NCI-H526 (cell line): ENCODE data around the gene FGF7.
"Not testable (repeated sequence)": the region's sequence is repeated elsewhere in the genome, so short reads cannot be mapped to it uniquely, and the experiment has no call there.

Source experiments
- DNase-seq, 2 experiments: peaks; one replicate each; lab custom pipeline; 2025; lab: John Stamatoyannopoulos, UW

The FGF7 gene

DNA sequence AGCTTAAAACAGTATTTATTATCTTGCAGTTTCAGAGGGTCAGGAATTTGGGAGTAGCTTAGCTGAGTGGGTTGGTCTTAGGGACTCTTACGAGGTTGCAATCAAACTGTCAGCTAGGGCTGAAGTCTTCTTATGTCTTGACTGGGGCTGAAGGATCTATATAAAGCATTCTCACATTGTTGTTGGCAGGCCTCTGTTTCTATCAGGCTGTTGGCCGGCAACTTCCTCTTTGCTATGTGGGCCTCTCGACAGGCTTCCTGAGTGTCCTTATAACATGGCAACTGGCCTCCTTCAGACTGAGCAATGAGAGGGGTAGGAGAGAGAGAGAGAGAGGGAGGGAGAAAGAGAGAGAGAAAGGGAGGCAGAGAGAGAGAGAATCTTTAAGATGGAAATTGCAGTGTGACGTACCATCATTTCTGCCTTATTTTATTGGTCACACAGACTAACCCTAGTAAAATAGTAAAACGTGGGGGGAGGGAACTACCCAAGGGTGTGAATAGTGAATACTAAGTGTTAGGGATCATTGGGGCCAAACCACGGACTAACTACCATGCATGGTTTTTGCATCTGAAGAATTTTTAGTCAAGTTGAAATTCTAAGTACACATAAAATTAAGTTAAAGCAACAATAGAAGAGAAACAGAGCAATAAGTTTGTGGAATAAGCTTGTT lies 16.1 kb downstream of the FGF7 start:
- DNase-seq = no peak

DNA sequence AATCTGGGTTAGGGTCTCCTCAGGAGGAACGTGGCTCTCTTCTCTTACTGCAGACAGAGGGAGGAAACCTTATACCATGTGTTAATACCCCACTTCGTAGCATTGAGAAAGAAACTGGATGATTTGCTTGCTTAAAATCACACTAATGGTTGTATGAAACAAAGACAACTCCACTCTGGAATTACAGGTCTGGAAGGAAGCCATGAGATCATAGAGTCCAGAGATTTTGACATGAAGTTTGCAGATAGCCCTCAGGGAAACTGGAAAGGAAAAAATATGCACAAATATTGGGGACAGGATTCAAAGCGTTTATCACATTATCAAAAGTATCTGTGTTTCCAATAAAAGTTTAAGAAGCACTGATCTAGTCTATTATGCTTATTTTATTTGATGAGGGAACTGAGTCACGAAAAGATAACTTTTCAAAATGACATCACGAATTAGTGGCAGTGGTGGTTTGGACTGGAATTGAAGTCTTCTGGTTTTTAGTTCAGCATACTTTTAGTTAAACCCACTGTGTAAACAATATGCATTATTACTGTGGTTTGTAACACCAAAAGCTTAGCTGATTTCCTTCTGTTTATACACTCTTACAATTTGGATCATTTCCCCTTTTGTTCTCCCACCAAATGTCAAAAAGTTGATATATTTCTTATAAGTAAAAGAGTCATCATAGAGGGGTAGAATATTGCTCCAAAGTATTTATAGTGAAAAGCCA lies 16.8 kb downstream of the FGF7 start:
- no peak for DNase-seq

DNA sequence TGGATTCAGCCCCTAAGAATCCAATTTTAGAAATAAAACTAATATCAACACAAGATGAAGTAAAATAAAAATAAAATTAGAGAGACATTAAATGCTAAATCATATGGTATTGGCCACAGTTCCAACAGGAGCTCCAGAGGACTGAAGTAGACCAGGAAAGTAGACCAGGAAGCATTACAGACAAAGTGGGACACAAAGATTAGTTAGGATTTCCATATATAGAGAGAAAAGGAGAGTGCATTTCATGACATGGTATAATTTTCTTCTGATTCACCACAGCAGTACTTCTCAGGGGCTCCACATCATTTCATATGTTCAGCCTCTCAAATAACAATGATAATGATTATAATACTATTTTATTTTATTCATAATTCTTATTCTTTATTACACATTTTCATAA lies 18.3 kb downstream of the FGF7 start:
- DNase-seq = no peak

DNA sequence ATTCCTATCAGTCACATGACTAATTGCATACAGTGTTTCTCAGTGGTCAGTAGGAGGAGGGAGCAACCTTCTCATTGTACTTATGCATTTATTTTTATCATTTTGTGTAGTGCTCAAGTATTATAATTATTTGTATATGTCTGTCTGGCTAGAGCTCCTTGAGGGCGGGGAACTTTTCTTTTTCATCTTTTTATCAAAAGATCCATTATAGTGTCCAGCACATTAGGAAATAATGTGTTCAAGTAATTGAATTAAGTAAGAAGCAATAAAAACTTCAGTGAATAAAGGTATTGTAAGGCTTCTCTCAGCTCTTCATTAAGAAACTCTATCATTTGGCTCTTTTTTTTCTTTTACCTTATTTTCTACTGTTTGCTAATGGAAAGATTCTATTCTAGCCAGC lies 18.8 kb downstream of the FGF7 start:
- no peak for DNase-seq

DNA sequence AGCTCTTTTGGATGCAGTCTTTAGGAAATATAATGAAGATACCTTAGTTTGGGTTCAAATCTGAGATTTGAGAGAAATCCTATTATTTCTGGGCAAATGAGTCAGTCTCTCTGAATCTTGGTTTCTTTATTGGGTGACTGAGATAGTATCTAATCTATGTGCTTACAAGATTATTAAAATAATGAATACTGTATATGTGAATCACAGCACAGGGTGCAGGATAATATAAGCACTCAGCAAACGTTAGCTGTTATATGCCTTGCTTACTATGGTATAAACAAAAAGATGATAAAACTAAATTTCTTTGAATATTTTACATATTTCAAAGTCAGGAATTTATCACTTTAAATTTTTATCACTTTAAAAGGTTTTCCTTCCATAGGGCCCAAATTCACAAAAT lies 29.6 kb downstream of the FGF7 start:
- no peak for DNase-seq

DNA sequence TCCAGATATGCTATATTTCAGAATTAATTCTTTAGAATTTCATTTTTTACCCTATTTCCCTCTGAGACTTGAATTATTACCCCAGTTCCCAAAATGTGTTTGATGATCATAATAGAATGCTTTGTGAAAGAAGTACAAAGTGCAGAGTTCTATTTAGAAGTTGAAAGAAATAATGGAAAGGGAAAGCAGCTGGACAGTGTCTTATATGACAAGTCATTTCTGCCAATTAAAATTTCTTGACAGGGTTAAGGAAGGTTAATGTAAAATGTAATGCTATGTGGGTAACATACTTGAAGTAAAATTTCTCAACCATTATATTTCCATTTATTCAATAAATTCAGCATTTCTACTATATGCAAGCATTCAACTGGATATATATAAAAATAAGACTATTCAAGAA lies 33.1 kb downstream of the FGF7 start:
- no peak for DNase-seq

DNA sequence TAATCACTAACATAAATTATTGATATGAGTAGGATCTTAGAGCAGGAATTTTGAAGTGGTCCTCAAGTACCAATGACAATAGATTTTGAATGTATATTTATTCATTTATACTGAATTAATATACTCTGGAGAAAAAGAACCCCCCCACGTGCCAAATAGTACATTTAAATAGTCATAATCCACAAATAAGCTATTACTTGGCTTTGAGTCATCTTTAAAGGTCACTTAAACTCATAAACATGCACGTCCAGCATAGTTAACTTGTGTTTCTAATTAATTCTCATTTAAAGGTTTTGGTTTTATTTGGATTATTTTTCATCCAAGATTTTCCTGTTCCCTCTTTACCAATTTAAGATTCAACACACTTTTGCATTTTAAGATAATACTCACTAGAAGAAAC lies 35.1 kb downstream of the FGF7 start:
- DNase-seq = no peak

DNA sequence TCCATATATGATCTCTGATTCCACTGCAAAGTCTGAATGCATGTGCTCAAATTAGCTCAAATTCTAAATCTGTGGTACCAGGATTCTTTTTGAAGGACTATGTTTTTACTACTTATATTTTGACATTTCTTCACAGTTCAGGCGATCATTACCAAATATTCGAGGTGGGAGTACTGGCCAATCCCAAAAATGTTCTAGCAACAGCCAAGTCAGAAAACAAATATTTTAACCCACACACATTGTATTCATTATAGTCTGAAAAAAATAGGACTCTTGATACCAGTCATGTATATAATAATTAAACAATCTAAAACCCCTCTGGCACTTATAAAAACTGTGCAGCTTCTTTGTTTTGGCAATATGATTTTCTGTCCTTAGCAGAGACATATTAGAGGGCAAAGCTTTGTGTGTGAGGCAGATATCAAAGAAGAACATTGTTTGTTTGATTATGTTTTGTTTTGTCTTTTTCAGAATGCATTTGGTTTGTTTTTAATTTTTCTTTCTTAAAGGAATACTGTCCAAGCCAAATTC lies 37.4 kb downstream of the FGF7 start:
- no peak for DNase-seq

DNA sequence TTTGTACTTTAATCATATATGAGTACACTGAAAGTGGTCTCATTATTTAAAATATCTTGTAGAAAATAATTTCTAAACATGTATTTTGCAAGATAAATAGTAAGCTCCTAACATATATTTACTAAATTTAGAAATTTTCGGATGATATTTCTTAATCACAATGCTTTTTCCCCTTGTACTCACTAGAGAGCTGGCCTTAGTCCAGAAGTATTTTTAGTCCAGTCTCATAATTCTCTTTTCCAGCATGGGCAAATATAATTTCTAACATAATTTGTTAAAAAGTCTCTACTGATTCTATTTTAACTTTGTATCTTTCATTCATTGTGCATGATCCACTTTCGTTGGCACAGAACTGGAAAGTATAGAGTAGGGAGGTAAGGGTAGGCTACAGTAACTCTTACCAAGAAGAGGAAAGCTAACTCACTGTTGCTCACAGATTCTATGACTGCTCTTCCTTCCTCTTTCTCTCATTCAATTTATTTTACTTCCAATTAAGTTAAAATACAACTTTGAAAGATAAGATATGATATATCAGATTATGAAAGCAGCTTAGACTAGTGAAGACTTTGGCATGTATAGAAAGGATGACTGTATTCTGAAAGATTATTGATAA lies 39.3 kb downstream of the FGF7 start:
- DNase-seq = no peak

DNA sequence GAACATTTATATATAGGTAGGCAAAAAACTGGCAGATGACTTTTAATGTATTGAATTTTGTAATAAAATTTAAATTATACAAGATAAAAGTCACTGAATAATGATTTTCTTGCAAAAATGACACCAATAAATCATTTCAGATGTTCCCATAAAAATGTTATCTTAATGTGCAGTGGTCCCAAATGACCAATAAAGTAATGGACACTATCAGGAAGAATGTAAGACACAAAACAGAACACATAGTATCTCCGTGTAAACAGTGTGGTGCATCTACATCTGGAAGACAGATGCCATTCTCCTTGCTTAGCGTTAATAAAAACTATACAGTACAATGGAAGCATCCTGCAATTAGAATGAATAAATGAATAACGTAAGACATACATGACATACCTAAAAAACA lies 41.5 kb downstream of the FGF7 start:
- DNase-seq = no peak

DNA sequence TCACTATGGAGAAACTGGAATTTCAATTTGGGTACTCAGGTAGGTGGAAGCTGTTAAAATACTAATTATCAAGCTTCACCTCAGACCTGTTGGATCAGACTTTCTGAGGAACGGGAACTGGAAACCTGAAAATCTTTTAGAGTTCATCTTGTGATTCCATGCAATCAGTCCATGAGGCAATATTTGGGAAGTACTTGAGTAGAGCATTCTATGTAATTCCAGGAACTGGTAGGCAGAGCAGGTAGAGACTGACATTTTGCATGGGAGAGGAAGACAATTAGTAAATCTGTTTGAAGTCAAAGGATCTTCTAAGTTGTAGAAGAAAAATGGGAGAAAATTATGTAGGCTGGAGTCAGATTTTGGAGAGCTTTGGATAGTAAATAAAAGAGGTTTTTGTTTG lies 43.1 kb downstream of the FGF7 start:
- no peak for DNase-seq

DNA sequence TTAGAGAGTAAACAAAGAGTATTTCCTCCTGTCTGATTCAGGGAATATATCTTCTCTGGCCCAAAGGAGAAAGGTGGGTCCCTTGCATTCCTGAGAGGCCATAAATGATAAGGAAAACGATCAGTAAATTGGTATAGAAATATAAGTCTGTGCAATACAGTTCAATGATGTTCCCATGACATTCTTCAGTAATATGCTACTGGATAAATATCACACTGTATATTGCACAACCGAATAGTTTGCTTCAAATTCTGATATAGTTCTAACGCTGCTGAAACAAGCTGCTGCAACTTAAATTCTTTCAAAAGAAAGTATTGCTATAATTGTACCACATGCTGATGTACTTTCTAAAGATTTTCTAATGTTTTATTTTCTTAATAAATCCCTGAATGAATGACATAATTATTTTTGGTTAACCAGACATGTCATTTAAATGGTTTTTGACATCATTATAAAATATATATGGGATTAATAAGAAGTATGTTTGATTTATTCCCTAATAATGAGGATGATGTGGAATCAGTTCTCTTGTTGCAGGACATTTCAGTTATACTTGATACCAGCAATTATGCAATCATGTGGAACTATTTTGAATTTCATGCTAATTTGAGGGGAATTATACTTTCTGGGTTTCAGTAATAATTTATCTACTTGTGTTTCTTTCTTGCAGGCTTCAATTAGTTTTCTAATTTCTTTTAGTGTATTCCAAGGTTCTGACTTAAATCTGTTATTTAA lies 44.9 kb downstream of the FGF7 start:
- DNase-seq = no peak

DNA sequence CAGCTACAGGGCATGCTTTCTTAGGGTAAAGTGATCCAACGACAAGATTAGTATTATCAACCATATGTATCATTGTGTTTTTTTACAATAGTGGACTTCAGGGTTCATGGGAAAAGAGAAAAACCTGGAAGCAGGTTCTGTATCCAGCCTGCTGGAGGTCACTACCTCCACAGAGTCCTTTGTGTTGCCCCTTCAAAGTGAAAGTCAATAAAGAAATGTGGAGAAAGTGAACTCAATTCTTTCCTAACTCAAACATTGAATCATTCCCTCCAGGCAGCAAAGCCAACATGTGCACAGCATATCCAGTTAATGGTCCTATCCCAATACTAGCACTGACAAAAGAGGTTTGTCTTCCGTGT lies 45.4 kb downstream of the FGF7 start:
- DNase-seq = no peak

DNA sequence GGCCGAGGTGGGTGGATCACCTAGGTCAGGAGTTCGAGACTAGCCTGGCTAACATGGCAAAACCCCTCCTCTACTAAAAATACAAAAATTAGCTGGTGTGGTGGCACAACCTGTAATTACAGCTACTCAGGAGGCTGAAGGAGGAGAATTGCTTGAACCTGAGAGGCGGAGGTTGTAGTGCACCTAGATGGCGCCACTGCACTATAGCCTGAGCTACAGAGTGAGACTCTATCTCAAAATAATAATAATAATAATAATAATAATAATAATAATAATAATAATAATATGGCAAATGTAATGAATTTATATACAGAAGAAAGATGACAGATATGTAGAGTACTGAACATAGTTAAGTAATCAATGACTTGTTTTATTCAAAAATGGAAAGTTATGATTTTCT lies 48.2 kb downstream of the FGF7 start:
- DNase-seq = peak in 1 of 2 experiments; percentile 13

DNA sequence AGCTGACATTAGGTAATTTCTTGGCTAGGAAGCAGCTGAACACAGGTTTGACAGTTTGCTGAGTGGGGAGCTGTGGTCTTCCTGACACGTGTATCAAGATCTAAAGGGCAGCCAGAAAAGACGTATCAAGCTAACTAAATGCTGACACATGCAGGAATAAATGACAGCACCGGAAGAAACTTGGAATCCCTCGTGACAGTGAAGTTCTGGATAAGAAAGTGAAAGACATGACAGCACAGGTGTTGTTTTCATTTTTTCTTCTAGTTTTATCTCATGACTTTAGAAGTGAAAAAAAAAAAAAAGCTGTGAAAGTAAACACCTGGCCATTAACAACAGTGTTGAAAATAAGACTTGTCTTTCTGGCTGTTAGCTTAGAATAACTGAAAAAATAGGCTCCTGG lies 48.7 kb downstream of the FGF7 start:
- no peak for DNase-seq

DNA sequence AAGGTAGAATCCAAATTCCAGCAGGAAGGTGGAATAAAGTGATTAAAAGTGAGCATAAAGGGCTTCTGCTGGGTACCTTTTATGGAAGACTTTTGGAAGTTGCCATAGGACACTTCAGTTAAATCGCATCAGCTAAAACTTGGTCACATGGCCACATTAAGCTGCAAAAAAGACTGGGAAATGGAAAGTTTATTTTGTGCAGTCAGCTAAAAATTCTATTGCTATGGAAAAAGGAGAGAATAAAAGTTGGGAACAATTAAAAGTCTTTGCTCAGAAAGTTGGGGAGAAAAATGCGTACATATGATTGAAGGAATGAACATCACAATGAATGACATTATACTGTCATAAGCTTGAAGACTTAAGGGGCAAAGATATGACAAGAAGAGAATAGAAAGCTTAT lies 49.3 kb downstream of the FGF7 start:
- no peak for DNase-seq

DNA sequence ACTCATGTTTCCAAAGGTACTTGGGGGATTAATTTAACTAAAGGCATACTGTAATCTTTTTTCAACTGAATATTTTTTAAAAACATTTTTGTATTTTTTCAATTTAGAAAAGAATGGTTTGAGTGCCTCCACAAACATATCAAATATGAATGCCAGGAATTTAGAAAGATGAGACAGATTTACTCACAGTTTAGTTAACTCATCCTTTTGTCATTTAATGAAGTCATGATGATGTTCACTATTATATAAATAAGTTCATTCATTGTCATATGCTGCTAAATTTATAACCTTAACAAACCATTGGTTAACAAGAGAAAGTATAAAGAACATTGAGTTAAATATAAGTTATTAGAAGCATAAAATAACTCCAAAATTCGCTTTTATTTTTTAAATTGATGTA lies 50.0 kb downstream of the FGF7 start:
- DNase-seq = no peak

DNA sequence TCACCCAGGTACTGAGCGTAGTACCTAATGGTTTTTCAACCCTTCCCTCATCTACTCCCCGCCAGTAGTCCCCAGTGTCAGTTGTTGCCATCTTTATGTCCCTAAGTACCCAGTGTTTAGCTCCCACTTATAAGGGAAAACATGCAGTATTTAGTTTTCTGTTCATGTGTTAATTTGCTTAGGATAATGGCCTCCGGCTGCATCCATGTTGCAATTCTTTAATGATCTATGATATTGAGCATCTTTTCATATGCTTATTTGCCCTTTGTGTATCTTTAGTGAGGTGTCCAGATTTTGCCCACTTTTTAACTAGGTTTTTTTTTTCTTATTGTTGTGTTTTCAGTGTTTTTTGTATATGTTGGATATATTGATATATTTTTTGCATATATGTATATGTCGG lies 55.0 kb downstream of the FGF7 start:
- DNase-seq = not testable (repeated sequence)

DNA sequence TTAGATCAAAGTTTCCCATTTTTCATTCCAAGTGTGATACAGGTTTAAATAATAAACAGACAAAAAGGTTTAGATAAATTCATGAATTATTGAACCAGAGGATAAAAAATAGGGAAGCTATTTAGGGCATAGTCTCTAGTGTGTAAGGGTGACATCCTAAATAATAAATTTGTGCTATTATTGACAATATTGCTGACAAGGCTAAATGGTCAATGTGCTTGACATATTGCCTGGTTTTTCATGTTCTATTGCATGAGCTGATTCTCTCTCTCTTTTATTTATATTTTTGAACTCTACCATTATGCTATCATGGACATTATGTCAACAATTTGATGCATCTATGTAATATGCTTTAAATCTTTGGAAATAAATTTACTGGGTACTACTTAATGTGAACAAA lies 55.9 kb downstream of the FGF7 start:
- DNase-seq = not testable (repeated sequence)

DNA sequence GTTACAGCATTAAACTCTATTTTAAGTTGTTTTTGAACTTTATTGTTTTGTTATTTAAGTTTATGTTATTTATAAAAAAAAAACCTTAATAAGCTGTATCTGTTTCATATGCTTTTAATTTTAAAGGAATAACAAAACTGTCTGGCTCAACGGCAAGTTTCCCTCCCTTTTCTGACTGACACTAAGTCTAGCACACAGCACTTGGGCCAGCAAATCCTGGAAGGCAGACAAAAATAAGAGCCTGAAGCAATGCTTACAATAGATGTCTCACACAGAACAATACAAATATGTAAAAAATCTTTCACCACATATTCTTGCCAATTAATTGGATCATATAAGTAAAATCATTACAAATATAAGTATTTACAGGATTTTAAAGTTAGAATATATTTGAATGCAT lies 62.4 kb downstream of the FGF7 start:
- DNase-seq = not testable (repeated sequence)

DNA sequence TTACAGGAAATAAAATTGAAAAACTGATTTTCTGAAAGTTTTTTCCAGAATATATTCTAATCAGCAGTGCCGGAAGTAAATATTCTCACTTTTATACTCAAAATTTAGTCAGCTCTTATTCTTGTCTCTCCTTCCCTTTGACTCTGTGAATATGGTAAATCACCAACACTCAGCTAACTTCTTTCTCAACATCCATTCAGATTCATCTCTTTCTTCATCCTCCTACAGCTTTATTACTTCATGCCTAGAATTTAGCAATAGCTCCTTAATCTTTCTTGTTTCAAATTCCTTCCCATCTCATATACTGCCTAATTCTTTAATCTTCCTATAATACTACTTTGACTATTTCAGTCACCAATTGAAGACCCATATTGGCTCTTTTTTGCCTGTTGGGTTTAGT lies 67.9 kb downstream of the FGF7 start:
- no peak for DNase-seq

DNA sequence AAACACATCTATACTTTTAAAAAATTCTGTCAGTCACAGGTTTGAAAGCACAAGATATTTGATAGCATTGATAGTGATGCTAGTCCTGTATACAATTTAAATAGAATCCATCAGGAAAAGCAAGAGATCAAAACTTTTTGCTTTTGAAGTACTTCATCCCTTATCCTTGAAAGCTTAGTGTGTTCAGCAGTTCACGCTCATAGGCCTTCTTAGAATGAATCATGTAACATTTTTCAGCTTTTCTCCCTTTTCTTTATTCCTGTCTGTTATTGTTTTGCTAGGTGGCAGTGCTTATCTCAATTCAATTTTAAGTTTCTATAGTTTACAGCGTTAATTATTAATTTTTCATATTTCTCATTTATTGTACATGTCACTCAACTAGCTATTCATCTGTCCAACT lies 69.1 kb downstream of the FGF7 start:
- no peak for DNase-seq

DNA sequence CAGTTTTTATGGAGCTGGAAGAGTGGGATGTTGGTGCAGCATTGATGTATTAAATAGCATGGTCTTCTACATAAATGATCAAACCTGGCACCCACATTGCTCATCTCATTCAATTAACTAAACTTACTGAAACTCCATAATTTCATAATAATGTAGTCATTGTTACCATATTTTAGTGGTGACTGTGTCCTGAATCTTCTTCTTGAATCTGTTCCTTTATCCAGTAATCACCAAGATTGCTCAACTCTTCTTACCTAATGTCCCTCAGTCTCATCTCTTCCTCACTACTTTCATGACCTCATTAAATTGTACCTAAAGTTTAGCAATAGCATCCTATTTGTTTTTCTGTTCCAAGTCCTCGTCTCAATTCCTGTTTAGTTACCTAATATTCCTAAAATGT lies 69.8 kb downstream of the FGF7 start:
- DNase-seq = no peak
